HUES48 (cell line): ENCODE measurements around the gene SLC2A4.
"Not testable (repeated sequence)": the region's sequence is repeated elsewhere in the genome, so short reads cannot be mapped to it uniquely, and the experiment has no call there.

Source experiments
- H3K27ac ChIP-seq: one replicate; pipeline ENCODE4 v1.7.0; 2013; ENCODE audit warnings: low read depth, low read length, inconsistent platforms
- H3K27me3 ChIP-seq: 2 replicates; pipeline ENCODE4 v1.6.1; 2013; ENCODE audit warnings: mild to moderate bottlenecking, low read length; ENCODE audit not compliant: control insufficient read depth, insufficient read depth
- H3K36me3 ChIP-seq: 2 replicates; pipeline ENCODE4 v1.6.1; 2013; ENCODE audit warnings: low read length; ENCODE audit not compliant: control insufficient read depth, insufficient read depth
- H3K4me1 ChIP-seq: 2 replicates; pipeline ENCODE4 v1.6.1; 2013; ENCODE audit warnings: mild to moderate bottlenecking, low read length; ENCODE audit not compliant: control insufficient read depth, insufficient read depth
- H3K4me3 ChIP-seq: 2 replicates; pipeline ENCODE4 v1.5.1; 2013; ENCODE audit warnings: mild to moderate bottlenecking, low read depth, low read length
- H3K9ac ChIP-seq: 2 replicates; pipeline ENCODE4 v1.6.1; 2013; ENCODE audit warnings: mild to moderate bottlenecking, low read depth, low read length, moderate library complexity
- H3K9me3 ChIP-seq: 2 replicates; pipeline ENCODE4 v1.6.1; 2013; ENCODE audit warnings: low read length; ENCODE audit not compliant: control insufficient read depth, insufficient read depth

The SLC2A4 gene

GRCh38 chr17:7239091-7240027, 42.2 kb upstream of the SLC2A4 start, which contains the start of gene PHF23:
PHF23 (minus strand) TSS chr17:7239457; CDS start chr17:7239279, 178 bp downstream.
- H3K27me3 ChIP-seq: no peaks in the 10 kb centered on the region
- no peaks in the 10 kb centered on the region for H3K9me3 ChIP-seq
- H3K27ac ChIP-seq: peak within 1 kb of the TSS; percentile 92
- peak within 1 kb of the TSS; percentile 82 for H3K9ac ChIP-seq
- H3K4me3 ChIP-seq: peak within 1 kb of the TSS; percentile 88
- peaks cover 14% of the 10 kb centered on the region for H3K4me1 ChIP-seq
- H3K36me3 ChIP-seq: peaks cover 46% of the 10 kb centered on the region

GRCh38 chr17:7240375-7240774, 41.1 kb upstream of the SLC2A4 start:
- Histone ChIP-seq H3K4me3 (peak overlapping the region; percentile 69; the same call in 1 of the 2 replicates), H3K9ac (no peak overlapping the region), H3K9me3 (no peaks in the 10 kb centered on the region), H3K27ac (no peak overlapping the region), H3K4me1 (peaks cover 14% of the 10 kb centered on the region), H3K27me3 (no peaks in the 10 kb centered on the region), H3K36me3 (peaks cover 45% of the 10 kb centered on the region)

DNA sequence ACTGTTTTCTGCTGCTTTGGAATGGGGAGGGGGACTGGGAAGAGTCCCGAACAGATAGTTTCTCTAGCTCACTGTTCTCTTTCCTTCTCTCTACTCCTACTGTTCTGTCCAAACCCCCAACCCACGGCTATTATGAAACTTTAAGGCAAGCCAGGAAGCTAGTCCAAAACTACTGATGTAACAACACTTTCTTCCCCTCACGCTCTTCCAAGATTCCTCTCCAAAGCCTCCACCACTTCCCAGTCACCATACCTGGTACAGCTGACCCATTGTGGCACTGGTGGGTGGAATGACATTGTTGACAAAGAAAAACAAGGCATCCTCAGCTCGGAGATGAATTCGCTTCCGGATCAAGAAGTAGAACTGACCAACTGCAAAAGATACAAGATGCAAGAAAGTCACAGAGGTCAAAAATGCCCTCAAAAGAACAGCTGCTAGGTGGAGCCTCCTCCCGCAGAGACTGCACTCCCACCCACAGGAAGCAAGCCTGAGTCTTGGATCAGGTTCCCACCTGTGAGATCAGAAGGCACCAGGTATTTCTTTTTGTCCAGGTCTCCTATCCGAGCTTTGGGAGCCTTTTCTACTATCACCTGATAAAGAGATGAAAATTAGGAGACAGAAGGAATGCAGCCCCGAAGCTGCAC, 40.3 kb upstream of the SLC2A4 start:
- Histone ChIP-seq H3K9me3 (no peaks in the 10 kb centered on the region), H3K36me3 (peaks cover 43% of the 10 kb centered on the region)

DNA sequence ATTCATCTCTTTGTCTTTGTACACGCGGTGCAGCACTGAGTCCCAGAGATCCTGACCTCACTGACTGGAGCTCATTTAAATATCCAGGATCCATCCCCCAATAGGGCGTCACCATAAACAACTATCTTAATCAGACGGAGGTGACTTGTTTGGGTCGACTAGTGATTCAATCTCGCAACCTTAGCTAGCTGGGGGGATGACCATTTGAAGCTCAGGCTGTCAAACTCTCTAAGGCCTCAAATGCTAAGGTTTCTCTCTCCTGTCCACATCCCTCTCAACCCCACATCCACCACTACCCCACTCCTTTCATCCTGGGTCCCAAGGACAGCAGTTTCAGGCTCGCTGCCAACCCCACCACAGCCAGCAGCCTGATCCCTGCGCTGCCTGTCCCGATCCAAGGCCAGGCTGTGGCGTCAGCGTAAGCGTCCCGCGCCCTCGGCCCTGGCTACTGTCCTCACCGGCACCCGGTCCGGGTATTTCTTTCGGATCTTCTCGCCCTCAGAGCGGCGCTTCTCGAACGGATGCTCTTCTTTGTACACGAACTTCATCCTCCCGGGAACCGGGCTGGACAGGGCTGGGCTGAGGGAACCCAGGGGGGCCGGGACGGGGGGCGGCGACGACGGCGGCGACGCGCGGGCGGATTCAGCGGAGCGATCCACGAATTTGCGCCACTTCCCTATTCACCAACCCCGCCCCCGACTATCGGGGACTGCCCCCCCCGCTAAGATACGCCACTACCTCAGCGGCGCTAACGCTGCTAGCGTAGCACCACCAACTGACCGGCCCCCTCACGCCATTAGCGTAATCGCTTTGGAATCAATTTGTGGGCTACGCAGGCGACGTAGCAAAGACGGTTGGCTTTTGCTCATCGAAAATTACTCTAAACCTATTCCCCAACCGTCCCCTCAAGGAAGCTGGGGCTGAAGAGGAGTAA, 39.5 kb upstream of the SLC2A4 start, which contains the start of gene GABARAP:
Gene GABARAP (minus strand): TSS at position 667 of the 934 bp plus-strand sequence. CDS start 119 bp downstream, at position 548.
- Histone ChIP-seq H3K4me1 (peaks cover 14% of the 10 kb centered on the region), H3K9ac (peak within 1 kb of the TSS; percentile 78), H3K4me3 (peak within 1 kb of the TSS; percentile 69), H3K9me3 (no peaks in the 10 kb centered on the region), H3K36me3 (peaks cover 43% of the 10 kb centered on the region), H3K27ac (peak within 1 kb of the TSS; percentile 88), H3K27me3 (no peaks in the 10 kb centered on the region)

More for the DNA sequence above, 40.3 kb upstream of the SLC2A4 start:
- Histone ChIP-seq H3K4me1 (peaks cover 14% of the 10 kb centered on the region), H3K27ac (peak overlapping the region; percentile 88), H3K4me3 (peak overlapping the region; percentile 69), H3K9ac (peak overlapping the region; percentile 78), H3K27me3 (no peaks in the 10 kb centered on the region)

DNA sequence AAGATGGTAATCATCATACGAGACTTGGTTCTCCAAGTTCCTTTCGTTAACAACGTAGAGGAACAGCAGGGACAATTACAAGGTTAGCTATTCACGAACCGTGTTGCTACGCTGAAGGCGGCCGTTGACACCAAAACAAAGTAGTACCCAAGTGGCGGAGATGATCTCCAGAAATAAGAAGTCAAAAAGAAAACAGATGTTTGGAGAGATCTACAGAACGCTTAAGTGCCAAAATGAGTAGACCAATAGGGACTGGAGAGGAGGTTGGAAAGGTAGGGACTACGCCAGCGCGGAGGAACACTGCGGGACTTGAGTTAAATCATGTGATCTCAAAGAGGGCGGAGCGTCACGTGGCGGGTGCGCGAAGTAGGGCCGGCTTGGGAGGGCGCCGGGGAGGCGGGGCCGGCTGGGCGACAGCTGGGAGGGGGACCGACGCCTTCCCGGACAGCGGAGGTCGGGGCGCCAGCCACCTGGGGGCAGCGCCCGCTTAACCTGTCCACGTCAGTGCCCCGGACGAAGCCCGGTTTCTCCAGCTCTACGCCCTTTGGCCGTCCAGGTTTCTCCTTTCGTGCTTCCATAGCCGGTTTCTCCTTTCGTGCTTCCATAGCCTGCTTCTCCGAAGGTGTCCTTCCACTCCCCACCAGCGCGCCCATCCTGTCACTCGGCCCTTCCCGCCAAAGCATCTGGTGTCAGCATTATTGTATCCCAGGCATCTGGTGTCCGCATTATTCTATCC, 38.6 kb upstream of the SLC2A4 start:
- Histone ChIP-seq H3K27me3 (no peaks in the 10 kb centered on the region), H3K36me3 (peaks cover 42% of the 10 kb centered on the region), H3K4me1 (peaks cover 9% of the 10 kb centered on the region), H3K4me3 (peak overlapping the region; percentile 69), H3K27ac (peak overlapping the region; percentile 88), H3K9me3 (no peaks in the 10 kb centered on the region), H3K9ac (peak overlapping the region; percentile 68)

DNA sequence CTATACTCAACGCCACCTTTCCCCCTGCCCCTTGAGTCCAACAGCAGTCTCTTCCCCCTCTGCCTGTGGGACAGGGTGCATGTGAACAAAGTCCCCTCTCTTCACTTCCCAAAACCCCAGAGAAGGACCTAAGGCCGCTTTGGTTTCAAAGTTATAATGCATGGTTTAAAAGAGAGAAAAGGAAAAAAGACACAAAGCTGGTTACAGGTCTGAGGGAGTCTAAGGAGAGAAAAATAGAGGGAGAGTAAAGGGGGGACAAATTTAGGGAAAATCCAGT, 38.1 kb upstream of the SLC2A4 start:
- peak overlapping the region; percentile 69 for H3K27ac ChIP-seq
- peaks cover 9% of the 10 kb centered on the region for H3K4me1 ChIP-seq
- H3K36me3 ChIP-seq: peaks cover 42% of the 10 kb centered on the region
- H3K27me3 ChIP-seq: no peaks in the 10 kb centered on the region
- no peak overlapping the region; the same call in 1 of the 2 replicates for H3K9ac ChIP-seq
- H3K9me3 ChIP-seq: no peaks in the 10 kb centered on the region
- peak overlapping the region; percentile 69 for H3K4me3 ChIP-seq

- not testable (repeated sequence) for H3K4me3 ChIP-seq, H3K27ac ChIP-seq, H3K4me1 ChIP-seq, H3K9ac ChIP-seq, H3K9me3 ChIP-seq, H3K27me3 ChIP-seq
- H3K36me3 ChIP-seq: peaks cover 42% of the 10 kb centered on the region
Measured at GRCh38 chr17:7243838-7244237, 37.7 kb upstream of the SLC2A4 start.

GRCh38 chr17:7246779-7247178, 34.7 kb upstream of the SLC2A4 start:
- Histone ChIP-seq H3K4me3 (no peak overlapping the region), H3K27me3 (no peaks in the 10 kb centered on the region), H3K9me3 (no peaks in the 10 kb centered on the region), H3K9ac (no peak overlapping the region), H3K36me3 (peaks cover 31% of the 10 kb centered on the region), H3K4me1 (peaks cover 12% of the 10 kb centered on the region), H3K27ac (no peak overlapping the region)

GRCh38 chr17:7248796-7249195, 32.7 kb upstream of the SLC2A4 start:
- no peaks in the 10 kb centered on the region for H3K9me3 ChIP-seq
- no peak overlapping the region for H3K9ac ChIP-seq
- H3K4me3 ChIP-seq: no peak overlapping the region
- peaks cover 33% of the 10 kb centered on the region for H3K36me3 ChIP-seq
- H3K4me1 ChIP-seq: peaks cover 15% of the 10 kb centered on the region
- no peak overlapping the region for H3K27ac ChIP-seq
- H3K27me3 ChIP-seq: no peaks in the 10 kb centered on the region

GRCh38 chr17:7249214-7249613, 32.3 kb upstream of the SLC2A4 start:
- H3K36me3 ChIP-seq: peaks cover 32% of the 10 kb centered on the region
- no peaks in the 10 kb centered on the region for H3K9me3 ChIP-seq
- no peak overlapping the region for H3K9ac ChIP-seq
- H3K27ac ChIP-seq: no peak overlapping the region
- peaks cover 15% of the 10 kb centered on the region for H3K4me1 ChIP-seq
- H3K27me3 ChIP-seq: no peaks in the 10 kb centered on the region
- no peak overlapping the region for H3K4me3 ChIP-seq
